Uterus (tissue), 2 donors: ENCODE results near the gene OXT.

Experiments used
- CTCF ChIP-seq, 4 experiments: fragments of 200-600 bp in 2 of 4; fragments of 450-650 bp in 2 of 4; sonication (generic) in 2 of 4; IDR thresholded peaks; one replicate each; pipeline ENCODE4 v1.5.1; 2016 to 2019; ENCODE audit warnings: antibody characterized with exemption in 4 of 4, mild to moderate bottlenecking in 2 of 4, moderate library complexity in 1 of 4
- POLR2A ChIP-seq, 2 donors: fragments of 450-650 bp; IDR thresholded peaks; one replicate each; pipeline ENCODE4 v1.6.1; 2016; ENCODE audit warnings: antibody characterized with exemption in 2 of 2, mild to moderate bottlenecking in 1 of 2, moderate library complexity in 1 of 2

DNA sequence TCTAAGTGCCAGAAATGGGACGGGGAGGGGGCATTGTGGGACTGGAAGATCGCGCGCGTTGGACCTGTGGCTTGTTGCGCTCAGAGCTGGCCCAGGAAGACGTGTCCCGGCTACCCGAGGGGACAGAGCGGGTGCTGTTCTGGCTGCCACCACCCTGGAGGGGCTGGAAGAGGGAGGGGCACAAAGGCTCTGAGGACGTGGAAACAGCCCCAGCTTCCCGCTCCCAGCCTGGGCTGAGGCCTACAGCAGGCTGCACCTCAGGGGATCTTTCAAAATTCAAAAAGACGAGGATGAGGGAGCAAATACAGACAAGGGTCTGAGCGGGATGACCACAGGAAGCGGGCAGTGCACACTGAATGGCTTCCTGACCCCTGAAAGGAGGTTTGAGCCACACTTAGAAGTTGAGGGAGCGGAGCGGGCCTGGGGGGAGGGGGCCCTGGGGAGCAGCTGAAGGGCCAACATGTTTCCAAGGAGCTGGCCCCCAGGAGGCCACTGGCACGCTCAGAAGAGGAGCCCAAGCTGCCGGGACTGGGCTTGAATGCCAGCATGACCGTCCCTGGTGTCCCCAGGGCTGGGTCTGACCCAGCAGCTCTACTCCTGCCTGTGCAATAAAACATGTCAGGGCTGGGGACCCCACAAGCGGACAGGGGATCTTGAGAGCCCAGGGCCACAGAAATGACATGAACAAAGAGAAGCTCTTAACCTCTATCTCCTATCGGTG is 1.3 kb downstream of the OXT start:
- TF ChIP-seq CTCF (IDR thresholded peaks at IDR 0.05) (no peak), POLR2A (IDR thresholded peaks at IDR 0.05) (no peak)
